ENCODE measurements around the gene HPCAL4. TPM values are rescaled to one million over a fixed set of nuclear protein-coding genes. Genes with fewer than 3 reads are reported as not detected.

Gene HPCAL4
- total RNA-seq, 2 donors from 2014 or later: not detected

- Histone ChIP-seq H3K27ac (ENCODE audit: low read depth, low read length) (no peak overlapping the region), H3K27me3 (ENCODE audit: control insufficient read depth, insufficient read depth, low read length, poor library complexity, severe bottlenecking) (peaks cover 68% of the 10 kb centered on the region), H3K4me3 (ENCODE audit: low read length) (no peak overlapping the region), H3K9me3 (ENCODE audit: control insufficient read depth, low read length) (no peaks in the 10 kb centered on the region), H3K9ac (ENCODE audit: extremely low read depth, low read length, poor library complexity, severe bottlenecking) (no peak overlapping the region), H3K4me1 (ENCODE audit: control insufficient read depth, insufficient read depth, low read length) (no peaks in the 10 kb centered on the region), H3K36me3 (ENCODE audit: control insufficient read depth, insufficient read depth, low read length) (no peaks in the 10 kb centered on the region)
- WGBS, 2 experiments (ENCODE audit: insufficient coverage in 1 of 2, insufficient read length in 1 of 2): 86 to 100% methylated on average over 1 to 2 of the region's 2 CpGs
- Mint-ChIP-seq H3K4me1 (no peaks in the 10 kb centered on the region), H3K36me3 (ENCODE audit: low read depth) (no peaks in the 10 kb centered on the region), H3K9me3 (no peaks in the 10 kb centered on the region), H3K27ac (no peak overlapping the region), H3K4me3 (no peak overlapping the region), H3K27me3 (ENCODE audit: insufficient read depth) (peaks cover 90% of the 10 kb centered on the region)
- no peak for TF ChIP-seq CTCF (conservative IDR thresholded peaks at IDR 0.05)
- DNase-seq: no peak
These were observed 38.7 kb downstream of the HPCAL4 start for GRCh38 chr1:39652554-39652953.

- no peaks in the 10 kb centered on the region for H3K36me3 ChIP-seq (ENCODE audit: control insufficient read depth, insufficient read depth, low read length)
- no peaks in the 10 kb centered on the region for H3K36me3 Mint-ChIP-seq (ENCODE audit: low read depth)
- H3K4me3 ChIP-seq (ENCODE audit: low read length): no peak overlapping the region
- H3K9me3 ChIP-seq (ENCODE audit: control insufficient read depth, low read length): no peaks in the 10 kb centered on the region
- DNase-seq: no peak
- 90 to 95% methylated on average over 5 to 6 of the region's 6 CpGs for whole genome bisulfite sequencing, 2 experiments (ENCODE audit: insufficient coverage in 1 of 2, insufficient read length in 1 of 2)
- no peak overlapping the region for H3K4me3 Mint-ChIP-seq
- no peak overlapping the region for H3K9ac ChIP-seq (ENCODE audit: extremely low read depth, low read length, poor library complexity, severe bottlenecking)
- no peaks in the 10 kb centered on the region for H3K4me1 ChIP-seq (ENCODE audit: control insufficient read depth, insufficient read depth, low read length)
- H3K9me3 Mint-ChIP-seq: no peaks in the 10 kb centered on the region
- no peak overlapping the region for H3K27ac Mint-ChIP-seq
- H3K27me3 Mint-ChIP-seq (ENCODE audit: insufficient read depth): peaks cover 90% of the 10 kb centered on the region
- H3K27me3 ChIP-seq (ENCODE audit: control insufficient read depth, insufficient read depth, low read length, poor library complexity, severe bottlenecking): peaks cover 67% of the 10 kb centered on the region
- no peaks in the 10 kb centered on the region for H3K4me1 Mint-ChIP-seq
- no peak for TF ChIP-seq CTCF (conservative IDR thresholded peaks at IDR 0.05)
- no peak overlapping the region for H3K27ac ChIP-seq (ENCODE audit: low read depth, low read length)
These were observed 39.1 kb downstream of the HPCAL4 start for GRCh38 chr1:39652105-39652504.

GRCh38 chr1:39650431-39650830 lies 40.8 kb downstream of the HPCAL4 start:
- Mint-ChIP-seq H3K9me3 (no peaks in the 10 kb centered on the region), H3K36me3 (ENCODE audit: low read depth) (no peaks in the 10 kb centered on the region), H3K27ac (no peak overlapping the region), H3K4me3 (no peak overlapping the region), H3K27me3 (ENCODE audit: insufficient read depth) (peaks cover 80% of the 10 kb centered on the region), H3K4me1 (peaks cover 5% of the 10 kb centered on the region)
- DNase-seq: no peak
- Histone ChIP-seq H3K4me1 (ENCODE audit: control insufficient read depth, insufficient read depth, low read length) (no peaks in the 10 kb centered on the region), H3K9ac (ENCODE audit: extremely low read depth, low read length, poor library complexity, severe bottlenecking) (no peak overlapping the region), H3K4me3 (ENCODE audit: low read length) (no peak overlapping the region), H3K9me3 (ENCODE audit: control insufficient read depth, low read length) (no peaks in the 10 kb centered on the region), H3K36me3 (ENCODE audit: control insufficient read depth, insufficient read depth, low read length) (no peaks in the 10 kb centered on the region), H3K27ac (ENCODE audit: low read depth, low read length) (no peak overlapping the region), H3K27me3 (ENCODE audit: control insufficient read depth, insufficient read depth, low read length, poor library complexity, severe bottlenecking) (peaks cover 55% of the 10 kb centered on the region)
- 100% methylated on average over 1 of the region's 1 CpG; no CpG with 5 or more reads in 1 of the 2 experiments for WGBS, 2 experiments (ENCODE audit: insufficient coverage in 1 of 2, insufficient read length in 1 of 2)
- TF ChIP-seq CTCF (conservative IDR thresholded peaks at IDR 0.05): no peak
